NCI-H2227 (cell line): Measurements from ENCODE around the gene AKAP13.

Source experiments
- DNase-seq: peaks from one replicate; lab custom pipeline; 2025; ENCODE audit not compliant: unreplicated experiment; lab: John Stamatoyannopoulos, UW

AKAP13 gene

DNA sequence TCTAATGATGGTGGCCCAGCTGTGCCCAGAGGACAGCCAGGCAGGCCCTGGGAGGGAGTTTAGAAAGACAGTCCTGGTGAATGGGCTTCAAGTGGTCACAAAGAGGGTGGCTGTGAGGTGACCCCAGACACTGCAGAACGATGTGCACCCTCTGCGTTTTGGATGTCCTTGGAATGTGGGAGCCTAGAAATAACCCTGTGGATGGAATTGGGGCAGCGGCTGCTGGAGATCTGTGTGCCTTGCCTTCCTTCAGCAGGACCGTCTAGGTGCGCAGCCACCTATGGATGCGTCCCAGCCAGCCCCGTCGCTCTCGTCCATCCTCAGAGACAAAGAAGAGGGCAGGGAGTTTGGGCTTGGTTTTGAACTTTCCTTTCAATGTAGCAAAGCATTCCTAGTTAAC is 367.8 kb downstream of the AKAP13 start:
- no peak for DNase-seq

DNA sequence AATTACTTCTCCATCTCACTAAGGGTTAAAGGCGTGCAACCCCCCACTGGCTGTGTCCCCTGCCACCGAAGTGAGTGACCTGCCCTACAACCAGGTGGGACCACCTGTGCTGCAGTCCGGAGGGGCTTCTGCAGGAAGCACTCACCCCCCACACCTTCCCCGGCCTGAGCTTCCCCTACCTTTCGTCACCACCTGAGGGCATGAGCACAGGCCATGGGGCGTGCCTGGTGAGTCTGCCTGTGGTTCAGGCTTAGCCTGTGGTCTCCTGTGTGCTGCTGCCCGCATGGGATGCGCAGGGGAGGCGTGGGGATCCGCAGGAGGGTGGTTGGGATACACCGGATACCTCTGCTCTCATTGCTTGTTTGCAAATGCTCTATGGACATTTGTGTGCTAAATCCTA is 368.3 kb downstream of the AKAP13 start:
- no peak for DNase-seq

DNA sequence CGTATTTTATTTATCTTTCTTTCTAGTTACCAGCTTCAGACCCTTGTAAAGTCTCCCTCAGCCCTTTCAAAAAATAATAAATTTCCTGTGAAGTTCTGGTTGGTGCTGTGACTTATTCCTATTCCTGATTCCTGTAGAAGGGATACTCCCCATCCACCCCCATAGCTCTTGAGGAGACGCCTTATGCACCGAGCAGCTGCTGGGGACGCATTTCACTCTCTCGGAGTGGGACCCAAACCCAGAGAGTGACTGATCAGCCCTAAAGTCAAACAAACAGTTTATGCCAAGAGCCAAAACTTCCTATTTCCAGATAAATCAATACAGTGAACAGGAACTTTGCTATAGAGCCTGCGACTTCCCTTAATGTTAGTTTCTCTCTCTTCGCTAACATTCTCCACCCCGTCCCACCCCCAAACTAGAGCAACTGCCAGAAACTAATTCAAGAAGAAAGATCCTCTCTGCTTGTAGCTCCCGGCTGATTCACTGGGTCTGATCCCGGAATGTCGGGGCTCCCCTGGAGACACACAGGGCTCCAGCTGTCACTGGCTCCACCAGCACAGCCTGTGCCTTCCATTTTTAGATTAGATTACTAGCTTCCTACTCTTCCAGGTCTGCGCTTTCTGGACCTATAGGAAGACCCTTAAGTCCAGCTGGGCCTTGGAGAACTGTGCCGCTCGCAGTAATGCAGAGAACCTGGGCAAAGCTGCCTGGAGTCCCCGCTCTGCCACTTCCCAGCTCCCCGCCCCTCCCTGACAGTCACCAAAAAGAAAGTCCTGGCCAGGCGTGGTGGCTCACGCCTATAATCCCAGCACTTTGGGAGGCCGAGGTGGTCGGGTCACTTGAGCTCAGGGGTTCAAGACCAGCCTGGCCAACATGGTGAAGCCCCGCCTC is 369.1 kb downstream of the AKAP13 start:
- no peak for DNase-seq

DNA sequence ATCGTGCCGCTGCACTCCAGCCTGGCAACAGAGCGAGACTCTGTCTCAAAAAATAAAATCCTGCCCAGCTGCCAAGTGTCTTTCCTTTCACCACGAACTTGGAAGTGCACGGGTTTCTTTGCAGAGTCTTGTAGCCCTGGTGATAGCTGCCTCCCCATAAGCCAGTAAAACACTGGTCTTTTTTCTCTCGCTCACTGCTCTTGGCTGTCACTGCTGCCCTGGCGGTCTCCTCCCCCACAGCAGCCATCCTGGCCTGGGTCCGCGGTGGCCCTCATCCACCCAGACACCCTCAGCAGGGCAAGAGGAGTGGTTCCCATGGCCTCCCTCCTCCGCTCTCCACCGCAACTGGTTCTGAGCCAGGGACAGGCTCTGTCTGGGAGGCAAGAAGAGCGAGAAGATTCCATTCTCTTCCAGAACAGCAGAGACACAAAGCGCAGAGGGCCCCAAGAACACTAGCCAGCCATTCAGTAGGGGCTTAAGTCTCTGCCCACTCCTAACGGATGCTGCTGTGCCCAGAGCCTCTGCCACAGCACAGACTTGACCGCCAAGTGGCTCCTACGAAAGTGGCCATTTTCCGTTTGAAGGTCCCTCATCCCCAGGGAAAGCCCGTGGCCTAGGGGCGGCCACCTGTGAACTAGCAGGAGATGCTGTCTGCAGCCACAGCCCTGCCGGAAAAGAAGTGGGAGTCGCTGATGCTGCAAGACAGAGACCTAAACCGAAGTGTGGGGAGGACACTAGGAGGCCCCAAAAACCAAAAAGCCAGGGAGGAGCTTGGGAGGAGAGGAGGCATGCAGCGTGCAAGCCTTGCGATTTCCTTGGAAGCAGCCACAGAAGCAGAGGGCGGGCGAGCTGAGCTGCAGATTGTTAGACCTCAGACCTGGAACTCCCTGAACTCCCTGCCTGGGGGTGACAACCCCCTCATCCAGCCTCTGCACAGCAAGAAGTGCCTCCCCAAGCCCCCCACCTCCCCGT is 370.2 kb downstream of the AKAP13 start:
- DNase-seq = no peak

DNA sequence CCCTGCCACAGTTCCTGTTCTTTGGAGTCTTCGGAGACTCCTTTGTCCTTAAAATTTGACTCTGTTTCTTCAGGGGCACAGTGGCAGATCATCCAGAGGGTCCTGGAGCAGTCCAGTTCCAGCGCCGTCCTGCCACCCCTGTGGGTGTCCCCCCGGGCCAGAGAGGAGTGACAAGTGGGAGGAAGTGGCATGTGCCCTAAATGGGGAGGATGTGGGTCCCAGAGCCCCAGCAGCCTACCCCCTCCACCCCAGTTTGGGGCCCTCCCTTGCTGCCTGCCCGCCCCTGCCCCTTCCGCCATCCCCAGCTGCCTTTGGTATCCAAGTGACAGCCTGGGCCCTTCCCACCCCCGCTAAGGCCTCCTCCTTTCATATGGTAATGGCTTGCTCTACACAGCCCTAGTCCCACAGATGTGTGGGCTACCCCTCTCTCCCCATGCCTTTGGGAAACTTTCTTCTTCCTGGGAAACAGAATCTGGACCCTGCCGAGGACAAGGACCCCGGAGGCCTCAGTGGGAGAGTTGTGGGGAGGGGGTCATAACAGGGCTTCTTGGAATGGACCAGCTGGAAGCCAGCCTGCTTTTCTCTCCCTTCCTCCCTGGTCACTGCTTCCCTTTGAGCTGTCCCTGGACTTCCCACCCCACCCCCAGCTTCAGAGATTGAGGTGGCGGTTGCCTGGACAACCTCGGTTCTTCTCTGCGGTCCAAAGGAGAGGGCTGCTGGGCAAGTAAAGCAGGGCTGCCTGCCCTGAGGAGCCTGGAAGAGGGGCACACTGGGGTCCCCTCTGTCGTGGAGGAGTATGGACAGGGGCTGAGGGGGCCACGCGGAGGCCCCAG is 371.1 kb downstream of the AKAP13 start:
- no peak for DNase-seq

DNA sequence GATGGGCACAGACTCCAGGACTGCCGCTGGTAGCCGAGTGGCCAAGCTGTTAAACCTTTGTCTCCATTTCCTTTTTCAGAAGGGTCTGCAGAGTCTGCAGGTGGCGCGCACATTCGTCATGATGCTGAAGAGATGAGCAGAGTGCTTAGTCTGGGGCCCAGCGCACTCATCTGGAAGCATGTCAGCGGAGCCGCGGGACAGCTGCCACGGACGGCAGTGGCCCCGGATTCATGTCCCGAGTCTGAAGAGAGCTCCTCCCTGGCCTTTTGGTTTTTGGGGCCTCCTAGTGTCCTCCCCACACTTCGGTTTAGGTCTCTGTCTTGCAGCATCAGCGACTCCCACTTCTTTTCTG is 371.7 kb downstream of the AKAP13 start:
- no peak for DNase-seq

DNA sequence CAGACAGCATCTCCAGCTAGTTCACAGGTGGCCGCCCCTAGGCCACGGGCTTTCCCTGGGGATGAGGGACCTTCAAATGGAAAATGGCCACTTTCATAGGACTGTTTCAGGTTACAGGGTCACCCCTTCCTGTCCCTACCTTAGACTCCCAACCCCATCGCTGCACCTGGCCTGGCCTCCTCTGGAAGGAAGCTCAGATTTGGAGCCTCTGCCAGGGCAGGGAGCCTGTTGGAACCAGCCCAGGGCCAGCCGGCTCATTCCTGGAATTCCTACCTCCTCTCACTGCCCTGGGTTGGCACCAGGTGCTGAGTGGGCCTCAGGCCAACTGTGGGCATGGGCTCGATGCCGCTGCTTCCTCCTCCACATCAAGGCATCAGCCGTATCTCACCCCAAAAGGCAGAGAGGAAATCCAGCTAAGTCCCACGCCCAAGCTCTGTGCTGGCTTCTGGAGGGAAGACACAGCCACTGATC is 372.1 kb downstream of the AKAP13 start:
- no peak for DNase-seq

DNA sequence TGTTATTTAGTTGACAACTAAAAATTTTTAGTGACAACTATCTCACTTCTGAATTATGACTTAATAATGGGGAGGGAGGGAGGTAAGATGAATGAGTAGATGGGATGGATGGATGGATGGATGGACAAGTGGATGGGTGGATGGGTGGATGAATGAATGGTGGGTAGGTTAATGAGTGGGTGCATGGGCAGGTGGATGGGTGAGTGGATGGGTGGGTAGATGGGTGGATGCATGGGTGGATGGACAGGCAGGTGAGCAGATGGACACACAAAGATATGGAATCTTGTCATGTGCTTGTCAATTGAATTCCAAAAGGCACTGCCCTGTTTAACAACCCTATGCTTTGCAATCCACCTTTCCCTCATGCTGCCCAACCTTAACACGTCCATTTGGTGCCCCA is 372.9 kb downstream of the AKAP13 start:
- no peak for DNase-seq

DNA sequence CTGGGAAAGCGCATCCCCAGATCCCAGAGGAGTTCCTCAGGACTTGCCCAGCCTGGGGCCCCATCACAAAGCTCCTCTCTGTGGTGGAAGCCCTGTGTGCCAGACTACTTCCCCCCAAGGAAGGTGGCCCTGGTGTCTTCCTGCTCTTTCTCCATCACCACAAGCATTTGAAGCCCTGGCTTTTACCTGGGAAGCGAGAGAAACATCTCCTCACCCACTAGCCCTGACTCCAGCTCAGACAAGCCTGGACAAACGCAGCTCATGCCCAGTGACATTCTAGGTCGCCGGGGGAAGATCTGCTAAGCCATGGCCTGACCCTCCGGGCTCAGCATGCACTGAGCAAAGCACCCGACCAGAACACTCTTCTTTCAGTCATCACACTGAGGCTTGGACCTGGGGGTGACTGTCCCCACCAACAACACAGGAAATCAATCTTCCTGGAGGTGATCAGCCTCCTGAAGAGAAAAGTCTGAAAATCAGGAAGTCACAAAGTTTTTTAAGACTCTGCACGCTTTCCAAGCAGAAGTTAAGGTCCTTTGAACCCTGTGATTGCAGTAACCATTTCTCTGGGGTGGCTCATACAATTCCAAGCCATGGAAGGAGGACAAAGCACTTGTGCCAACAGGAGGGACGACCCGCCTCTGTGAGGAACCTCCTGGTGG is 373.5 kb downstream of the AKAP13 start:
- DNase-seq = no peak

DNA sequence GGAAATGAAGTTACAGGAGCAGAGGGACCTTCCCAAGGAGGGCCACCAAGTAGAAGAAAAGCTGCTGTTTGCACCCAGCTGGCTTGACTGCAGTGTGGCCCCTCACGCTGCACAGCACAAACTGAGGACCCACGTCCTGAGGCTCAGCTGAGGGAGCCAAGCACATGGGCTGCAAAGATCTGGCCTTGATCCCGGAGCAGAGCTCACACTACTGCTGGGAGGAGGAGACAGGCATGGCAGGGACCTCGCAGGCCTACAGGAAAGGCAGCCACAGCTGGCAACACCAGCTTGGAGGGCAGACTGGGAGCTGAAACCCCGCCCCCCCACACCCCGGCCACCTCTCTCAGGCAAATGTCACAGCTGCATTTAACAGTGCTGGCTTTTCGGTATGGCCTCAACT is 374.6 kb downstream of the AKAP13 start:
- DNase-seq = no peak

DNA sequence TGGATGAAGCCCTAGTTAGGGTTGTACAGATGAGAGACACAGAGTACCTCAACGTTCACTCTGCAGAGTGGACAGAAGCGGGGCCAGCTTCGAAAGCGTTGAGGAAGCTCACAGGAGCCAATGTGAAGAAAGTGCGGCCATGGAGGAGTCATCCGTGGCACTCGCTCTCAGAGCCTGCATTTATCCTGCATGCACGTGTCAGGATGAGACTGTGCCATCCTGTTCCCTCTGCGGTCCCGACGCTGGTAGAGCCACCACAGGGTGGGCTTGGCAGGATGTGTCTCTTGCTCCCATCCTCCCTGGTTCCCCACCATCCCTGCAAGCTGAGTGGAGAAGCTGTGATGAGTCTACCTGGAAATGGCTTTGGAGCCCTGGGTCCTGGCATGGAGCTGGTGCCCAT is 375.1 kb downstream of the AKAP13 start:
- no peak for DNase-seq

DNA sequence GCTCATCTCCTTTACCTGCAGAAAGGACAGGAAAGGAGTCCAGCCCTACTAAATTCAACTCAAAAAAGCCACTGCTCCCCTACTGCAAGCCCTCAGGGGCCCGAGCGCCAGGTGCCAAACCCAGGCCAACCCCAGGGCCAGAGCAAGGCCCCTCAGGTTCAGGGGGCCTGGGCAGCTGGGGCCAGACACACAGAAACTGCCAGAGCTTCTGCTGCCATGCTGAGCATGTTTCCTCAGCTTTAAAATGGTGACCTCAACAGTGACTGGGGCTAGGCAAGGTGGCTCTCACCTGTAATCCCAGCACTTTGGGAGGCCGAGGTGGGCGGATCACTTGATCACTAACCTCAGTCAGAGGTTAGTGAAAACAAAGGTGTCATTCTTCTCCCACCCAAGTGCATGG is 375.5 kb downstream of the AKAP13 start:
- DNase-seq = no peak

DNA sequence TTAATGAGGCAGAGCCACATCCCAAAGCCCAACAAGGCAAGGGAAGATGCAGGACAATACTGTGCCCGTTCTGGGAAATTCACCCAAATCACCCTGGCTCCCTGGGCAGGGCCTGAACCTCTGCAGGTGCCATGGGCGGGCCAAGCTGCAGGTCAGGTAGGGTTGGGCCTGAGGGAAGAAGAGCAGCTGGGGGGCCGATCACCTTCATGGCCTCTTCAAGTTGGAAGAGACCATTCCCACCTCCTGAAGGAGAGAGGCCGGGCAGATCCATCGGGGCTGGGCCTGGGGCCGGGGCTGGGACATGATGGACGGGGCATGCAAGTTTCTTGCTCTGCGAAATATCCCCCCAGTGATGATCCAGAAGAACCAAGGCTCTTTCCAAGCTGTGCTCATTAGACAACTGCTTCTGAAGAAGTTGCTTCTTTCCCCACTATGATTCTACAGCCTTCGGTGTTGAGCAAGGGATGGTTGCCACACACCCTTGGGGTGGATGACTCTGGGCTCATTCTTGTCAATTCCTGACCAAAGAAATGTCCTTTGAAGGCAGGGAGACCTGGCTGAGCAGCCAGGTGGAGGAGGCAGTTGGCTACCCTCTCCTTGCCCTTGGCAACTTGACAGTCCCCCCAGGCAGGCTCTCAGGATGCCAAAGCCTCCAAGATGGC is 376.1 kb downstream of the AKAP13 start:
- DNase-seq = no peak

DNA sequence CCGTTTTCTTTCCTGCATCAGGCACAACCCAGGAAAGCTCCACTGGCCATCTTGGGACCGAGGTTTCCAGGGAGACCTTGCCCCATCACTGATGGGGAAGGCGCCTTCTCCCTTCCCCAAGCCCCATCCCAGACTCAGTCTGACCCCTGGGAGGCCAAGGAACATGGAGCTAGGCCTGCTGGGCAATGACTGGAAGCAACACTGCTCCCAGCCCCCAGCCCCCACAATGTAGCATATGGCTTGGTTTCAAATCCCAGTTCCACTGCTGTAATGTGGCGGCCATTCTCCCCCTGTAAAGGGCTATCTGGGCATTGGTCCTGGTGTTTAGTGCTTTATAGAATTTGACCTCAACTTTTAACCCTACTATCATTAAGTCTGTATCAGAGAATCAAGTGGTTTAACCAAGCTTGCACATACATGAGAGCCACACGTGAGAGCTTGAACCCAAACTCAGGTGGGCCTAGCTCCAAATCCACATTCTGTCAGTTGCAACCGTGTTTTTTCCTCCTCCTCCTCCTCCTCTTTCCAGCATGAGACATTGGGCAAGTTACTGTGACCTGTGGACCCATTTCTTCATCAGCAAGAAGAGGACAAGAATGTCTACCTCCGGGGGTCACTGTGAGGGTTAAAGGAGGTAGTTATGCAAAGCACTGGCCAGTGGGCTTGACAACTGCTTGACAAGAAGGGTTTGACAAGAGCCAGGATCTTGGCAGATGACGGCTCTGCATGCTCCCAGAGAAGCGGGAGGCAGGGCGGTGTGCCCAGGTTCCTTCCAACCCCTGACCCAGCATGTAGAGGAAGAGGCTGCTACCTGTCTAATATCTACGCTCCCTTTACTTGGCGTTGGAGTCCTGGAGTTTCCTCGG is 376.9 kb downstream of the AKAP13 start:
- no peak for DNase-seq

DNA sequence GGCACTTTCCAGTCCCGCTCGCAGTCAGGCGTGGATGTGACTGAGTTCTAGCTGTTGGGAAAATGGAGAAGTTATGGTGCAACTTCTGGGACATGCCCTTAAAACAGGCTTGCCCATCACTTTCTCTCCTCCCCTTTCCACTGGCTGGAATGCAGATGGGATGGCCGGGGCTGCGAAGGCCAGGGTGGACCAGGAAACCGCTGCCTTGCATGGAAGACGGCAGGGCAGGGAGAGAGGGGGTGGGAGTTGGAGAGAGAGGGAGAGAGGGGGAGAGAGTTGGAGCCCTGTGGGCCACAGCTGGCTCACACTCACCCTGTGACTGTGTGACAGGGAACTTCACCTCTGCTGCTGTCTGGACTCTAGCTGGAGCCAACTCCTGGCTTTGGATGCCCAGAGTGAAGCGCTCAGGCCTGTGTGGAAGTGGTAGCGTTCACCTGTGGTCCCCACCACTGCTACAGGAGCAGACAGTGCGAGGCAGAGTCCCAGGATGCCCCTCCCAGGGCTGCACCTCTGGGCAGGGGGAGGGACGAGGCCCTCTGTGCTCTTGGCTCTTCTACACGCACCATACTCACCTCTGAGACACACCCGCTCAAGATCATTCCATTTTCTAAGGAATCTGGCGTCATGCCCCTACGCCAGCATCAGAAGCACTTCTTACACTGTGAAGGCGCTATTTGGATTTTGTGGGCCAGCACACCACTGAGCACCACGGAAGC is 377.7 kb downstream of the AKAP13 start:
- DNase-seq = no peak

DNA sequence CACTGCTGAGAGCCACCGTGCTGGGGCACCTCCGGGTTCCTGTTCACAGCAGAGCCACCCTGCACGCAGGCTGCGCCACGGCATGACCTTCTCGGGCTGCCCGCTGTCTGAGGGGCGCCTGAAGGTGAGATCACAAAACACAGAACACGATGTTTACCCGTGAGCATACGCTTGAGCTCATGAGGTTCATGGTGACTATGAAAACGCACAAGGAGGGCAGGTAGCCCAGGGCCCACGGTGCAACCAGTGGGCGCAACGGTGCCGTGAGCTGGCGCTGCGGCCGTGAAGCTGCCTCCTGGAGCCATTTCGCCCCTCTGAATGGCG is 378.2 kb downstream of the AKAP13 start:
- DNase-seq = no peak

DNA sequence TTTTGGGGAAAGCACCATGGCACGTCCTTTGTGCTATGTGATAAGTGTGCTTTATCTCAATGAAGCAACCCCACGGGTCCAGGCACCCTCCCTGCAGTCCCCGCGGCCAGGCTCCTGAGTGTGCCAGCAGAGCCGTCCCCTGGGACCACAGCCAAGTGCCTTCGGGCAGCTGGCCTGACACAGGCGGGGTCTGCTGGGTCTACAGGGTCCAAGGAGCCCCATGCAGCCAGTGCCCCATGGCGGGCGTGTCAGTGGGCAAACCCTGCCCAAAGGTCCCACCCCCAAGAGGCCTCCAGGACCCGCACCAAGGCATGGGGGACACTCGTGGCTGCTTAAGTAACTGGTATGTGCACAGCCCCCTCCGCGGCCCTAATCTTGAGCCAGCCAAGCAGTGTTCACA is 379.0 kb downstream of the AKAP13 start:
- no peak for DNase-seq

DNA sequence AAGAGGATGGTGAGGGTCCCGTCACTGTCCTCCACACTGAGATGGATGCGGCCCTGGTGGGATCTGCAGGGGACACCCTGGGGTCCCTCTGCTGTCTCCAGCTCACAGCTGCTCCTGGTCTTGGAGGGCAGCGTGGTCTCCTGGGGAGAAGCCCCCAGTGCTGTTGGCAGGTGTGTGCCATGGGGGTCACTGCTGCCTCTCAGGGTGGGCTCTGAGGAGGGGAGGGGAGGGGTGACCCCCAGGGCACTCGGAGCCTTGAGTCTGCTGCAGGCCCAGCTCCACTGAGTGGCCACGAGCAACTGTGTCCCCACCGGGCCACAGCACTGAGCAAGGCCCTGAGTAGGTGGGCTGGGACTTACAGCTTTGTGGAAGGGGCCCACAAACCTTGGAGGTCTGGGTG is 379.6 kb downstream of the AKAP13 start:
- no peak for DNase-seq
